Measurements from ENCODE around the gene FASTKD3. TPM values are rescaled to one million over a fixed set of nuclear protein-coding genes. Genes with fewer than 3 reads are reported as not detected.

Gene FASTKD3
- total RNA-seq, 1 donor from 2014 or later: 10.7 TPM

Other genes starting within 250 kb of the FASTKD3 start
- gene CFAP90, start 17.9 kb downstream of the FASTKD3 start, total RNA-seq: not detected
- gene MTRR, start 117 bp upstream of the FASTKD3 start, total RNA-seq: 44.1 TPM

All from skin of body (tissue), 1 donor.